CD4-positive, alpha-beta T cell treated with Interleukin-17A for 4 hours (primary cell): ENCODE results near the gene NOVA1.

Source experiments
- DNase-seq: peaks from one replicate; pipeline ENCODE4 v3.0.0-alpha.2; 2020; ENCODE audit warnings: mixed read lengths

Gene NOVA1

DNA sequence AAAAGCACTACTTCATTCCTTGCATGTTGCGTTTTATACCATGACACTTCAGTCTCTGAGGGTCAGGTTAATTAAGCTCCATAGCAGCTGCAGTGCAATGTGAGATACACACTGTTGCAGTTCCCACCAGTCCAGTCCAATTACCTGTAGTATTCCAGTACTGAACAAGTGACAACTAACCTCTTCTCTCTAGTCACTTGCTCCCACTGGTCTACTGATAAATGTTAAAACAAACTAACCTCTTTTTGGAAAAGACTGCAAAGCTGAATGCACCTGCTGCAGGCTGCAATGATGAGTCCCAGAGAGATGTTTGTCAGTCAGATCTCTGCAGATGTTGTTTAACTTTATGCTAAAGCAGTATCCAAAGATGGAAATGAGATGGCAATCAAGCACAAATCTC lies 7.9 kb downstream of the NOVA1 start:
- no peak for DNase-seq

DNA sequence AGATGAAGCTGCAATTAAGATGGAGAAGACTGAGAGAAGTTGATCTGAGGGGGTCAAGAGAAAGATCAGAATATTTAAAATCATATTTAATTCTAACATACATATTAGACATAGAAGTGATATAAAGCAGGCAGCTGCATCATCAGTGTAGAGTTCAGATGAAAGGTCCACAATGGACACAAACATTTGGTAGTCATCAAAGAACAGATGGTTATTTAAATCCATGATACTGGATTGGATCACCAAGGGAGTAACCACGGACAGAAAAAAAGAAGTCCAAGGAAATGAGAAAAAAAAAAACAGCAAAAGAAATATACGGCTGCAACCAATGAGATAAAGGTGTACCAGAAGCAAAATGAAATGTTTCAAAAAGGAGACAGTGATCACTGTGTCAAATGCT lies 20.1 kb downstream of the NOVA1 start:
- no peak for DNase-seq

DNA sequence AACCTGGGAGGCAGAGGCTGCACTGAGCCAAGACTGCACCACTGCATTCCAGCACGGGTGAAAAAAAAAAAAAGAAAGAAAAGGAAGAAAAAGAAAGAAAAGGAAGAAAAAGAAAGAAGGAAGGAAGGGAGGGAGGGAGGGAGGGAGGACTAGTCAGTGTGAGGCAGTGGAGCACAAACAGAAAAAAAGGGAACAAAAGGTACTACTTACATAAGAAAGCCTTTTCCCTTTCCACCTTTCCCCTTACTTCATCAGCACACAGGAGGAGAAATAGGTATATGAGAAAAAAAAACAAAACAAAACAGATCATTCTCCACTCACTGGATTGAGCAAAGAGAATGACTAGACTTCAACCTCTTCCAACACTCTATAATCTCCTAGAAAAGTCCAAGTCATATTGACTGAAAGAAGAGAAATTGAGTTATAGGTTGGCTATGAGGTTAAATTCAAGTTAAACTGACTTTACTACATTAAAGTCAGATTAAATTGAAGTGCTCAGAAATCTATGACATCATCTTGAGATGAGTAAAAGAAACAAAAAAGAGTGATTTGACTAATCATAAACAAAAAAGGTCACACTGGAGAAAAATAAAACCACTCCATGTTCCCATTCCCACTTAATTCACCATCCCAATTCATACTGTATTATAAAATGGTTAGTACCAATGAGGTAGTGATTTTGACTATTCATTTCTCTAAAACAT lies 43.6 kb downstream of the NOVA1 start:
- DNase-seq = no peak

DNA sequence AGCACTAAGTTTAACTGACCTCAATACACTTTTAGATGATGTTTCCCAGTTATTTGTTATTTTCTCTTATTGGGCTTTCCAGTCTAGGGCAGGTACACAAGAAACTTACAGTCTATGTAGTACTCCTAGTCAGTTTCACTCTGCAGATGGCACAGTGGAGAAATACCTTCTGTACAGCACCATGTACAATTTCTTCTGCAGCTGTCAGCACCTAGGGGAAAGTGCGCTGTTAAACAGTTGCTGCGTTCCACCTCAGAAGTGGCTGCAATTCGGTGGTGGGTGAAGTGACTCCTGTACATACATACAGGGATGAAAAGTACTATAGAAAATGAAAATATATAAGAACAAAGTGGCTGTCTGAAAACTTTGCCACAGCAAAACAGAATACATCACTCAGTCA lies 48.3 kb downstream of the NOVA1 start:
- DNase-seq = no peak

DNA sequence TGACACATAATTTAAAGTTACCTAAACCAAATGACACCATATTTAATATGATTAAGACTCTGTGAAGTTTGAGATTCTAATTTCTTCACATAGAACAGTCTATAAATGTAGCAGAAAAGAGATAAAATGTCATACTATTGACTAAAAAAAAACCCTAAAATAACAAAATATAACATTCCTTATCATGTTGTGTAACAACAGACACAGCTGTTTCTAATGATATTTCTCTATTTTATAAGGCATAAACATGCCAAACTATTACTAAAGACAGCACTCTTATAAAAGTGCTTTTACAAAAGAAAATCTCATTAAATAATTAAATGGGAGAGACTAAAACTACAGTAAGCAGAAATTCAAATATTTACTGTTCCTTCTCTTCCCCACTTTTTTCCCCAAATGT lies 49.4 kb downstream of the NOVA1 start:
- DNase-seq = no peak

DNA sequence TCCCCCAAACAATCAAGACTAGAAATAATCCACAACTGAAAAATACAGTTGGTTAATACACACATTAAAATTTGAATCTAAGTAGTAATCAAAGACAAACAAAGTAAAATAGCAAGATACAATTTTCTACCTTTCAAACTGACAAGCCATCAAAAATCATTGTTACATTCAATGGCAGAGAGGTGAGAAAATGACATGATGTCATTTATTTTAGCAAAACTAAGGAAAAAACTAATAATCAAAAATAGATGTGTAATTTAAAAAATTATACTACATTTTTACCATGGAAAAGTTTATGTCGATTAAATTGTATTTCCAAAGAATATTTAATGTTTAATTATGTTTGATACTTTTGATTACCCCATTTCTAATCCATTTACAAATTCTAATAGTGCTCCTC lies 59.7 kb downstream of the NOVA1 start:
- DNase-seq = no peak

DNA sequence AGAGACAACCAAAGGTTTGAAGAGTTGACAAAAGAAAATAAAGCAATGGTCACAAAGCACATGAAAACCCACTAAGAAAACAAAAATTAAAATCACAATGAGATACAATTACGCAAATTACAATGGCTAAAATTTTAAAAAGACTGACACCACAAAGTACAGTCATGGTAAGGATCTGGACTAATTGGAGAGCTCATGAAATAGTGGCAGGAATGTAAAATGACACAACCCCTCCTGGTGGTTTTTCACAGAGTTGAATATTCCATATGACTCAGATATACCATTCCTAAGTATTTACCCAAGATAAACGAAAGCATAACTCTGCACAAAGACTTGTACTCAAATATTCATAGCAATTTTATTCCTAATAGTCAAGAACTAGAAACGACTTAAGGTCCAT lies 65.9 kb downstream of the NOVA1 start:
- DNase-seq = no peak

DNA sequence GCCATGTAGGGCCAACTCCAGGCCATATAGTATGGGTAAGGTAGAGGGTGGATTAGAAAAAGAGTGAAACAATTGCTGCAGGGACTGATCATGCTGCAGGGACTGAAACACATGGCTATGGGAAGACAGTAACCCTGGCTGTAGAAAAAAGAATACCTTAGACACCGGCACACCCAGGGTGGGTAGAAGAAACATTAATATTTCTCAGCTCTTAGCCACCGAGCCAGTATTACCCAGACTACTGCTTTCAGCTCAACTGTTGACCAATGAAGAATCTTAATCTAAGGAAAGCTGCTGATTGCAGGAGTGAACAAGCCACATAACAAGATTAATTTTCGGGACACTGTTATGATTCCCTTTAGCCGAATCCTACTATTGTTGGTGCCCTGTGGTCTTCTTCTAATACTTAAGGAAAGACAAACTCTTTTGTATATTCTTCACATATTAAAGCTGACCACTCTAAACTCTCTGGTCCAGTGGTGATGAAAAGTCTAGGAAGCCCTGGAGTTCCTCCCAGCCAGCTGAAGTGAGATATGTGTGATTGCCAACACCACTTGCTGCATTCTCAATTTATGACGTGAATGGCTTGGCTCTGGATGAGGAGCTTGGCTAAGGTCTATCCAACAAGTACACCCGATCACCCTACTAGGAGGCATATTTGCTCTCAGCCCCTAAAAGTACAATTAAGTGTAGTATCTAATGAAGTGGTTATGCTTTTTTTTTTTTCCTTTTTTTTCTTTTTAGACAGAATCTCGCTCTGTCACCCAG lies 69.2 kb downstream of the NOVA1 start:
- no peak for DNase-seq

DNA sequence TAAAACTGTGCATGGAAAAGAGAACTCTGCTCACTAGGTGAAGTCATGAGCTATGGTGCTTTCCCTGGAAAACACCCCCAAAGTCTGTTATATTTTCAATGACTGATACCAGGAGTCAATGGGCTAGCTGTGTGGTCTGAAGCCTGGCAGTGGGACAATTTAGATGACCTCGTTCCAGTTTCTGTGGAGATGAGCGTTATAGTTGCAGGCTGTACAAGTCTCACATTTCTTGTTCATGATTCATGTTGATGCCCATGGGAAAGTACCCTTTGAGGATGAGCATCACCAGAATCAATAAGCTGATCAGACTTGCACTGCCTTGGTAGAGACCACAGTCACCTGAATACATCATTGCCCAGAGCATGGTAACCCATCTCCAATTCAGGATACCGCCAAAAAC lies 70.7 kb downstream of the NOVA1 start:
- DNase-seq = no peak

DNA sequence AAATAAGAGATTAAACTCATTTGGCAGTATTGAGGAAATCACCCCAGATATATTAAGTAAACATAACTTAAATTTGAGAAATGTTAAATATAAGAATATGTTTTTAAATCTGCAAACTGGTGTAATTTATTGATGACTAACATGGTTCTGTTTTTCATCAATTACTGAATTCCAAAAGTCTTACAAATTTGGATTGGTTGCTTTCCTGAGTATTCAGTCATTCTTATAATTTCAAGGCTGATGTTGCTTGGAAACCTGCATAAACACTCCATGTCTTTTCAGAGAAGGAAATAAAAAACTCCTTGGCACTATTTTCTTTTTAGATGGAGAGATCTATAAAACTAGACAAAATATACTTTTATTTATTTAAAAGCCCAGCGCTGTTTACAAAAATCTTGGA lies 71.7 kb downstream of the NOVA1 start:
- no peak for DNase-seq

DNA sequence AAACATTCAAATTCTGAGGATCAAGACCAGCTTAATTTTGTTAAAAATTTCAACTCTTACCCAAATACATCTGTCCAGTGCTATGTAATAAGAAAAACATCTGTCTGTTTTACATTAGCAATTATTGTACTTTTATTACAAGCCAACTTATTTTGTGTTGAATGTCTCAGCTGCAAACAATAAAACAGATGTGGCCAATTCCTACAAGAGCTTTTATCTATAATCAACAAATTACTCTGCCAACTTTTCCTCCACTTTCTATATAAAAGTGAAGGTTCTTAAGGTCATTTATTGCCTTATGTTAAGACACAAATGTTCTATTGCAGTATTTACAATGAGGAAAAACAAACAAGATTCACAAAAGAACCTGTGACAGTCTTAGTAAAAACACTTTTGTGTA lies 72.7 kb downstream of the NOVA1 start:
- no peak for DNase-seq

DNA sequence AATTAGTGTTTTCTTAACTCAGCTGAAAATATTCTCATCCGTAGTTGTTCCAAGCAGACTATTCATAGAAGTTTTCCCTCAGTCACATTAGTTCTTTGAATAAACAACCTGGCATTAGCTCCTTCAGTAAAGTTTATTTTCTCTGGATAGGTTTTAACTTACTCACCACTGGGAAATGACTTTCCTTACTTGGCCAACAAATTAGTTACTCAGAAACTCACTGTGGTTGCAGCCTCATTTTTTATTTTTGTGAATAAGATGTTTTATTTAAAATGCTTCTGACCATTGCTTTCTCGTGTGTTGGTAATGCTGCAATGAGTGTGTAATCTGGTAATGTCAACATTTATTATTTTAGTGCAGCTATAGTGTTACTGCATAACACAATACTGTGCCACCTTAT lies 74.9 kb downstream of the NOVA1 start:
- no peak for DNase-seq

DNA sequence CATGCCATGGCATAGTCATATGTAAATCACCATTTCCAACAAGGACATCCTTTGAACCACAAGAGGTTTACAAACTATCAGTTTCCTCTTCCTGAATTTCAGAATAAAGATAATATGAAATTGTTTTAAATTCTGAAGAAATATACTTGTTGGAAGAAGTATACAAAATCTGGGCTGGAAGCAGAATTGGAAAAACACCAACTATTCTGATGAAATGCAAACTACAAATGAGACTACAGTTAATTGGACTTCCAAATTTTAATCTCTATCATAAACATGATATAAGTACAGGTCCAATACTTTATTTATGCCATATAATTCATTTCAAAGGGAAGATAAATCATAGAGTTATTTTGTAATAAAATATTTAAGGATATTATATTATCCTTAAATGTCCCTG lies 80.1 kb downstream of the NOVA1 start:
- no peak for DNase-seq

DNA sequence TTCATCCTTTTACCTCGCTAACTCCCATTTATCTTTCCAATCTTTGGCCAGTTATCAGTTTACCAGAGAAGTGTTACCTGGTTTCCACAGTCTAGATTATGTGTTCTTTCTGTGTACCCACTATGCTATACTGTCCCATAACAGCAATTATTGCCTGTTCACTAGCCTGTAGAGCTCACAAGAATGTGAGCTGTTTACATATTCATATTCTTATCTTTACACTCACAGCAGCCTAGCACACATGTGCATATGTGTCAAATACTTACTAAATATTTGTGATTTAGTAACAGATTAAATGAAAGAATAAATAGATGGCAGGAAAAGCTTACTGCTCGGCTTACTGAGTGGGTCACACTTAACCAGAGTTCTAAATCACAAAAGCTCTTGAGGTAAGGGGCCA lies 97.8 kb downstream of the NOVA1 start:
- DNase-seq = no peak

DNA sequence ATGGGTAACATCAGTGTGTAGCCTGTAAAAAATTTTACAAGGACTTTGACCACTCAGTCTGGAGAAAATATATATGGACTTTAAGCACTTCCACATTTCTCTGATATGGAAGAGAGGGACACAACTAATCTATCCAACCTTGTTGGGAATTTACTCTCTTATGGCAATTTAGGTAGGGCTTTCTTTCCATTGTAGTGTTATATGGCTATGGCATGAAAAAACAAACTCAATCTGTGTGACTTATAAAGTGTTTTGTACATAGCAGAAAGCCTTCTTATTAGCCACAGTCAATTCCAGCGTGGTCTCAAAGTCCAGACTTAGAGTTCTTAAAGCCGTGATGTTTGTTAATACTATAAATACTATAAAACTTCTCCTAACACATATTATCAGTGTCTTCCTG lies 98.3 kb downstream of the NOVA1 start:
- no peak for DNase-seq

DNA sequence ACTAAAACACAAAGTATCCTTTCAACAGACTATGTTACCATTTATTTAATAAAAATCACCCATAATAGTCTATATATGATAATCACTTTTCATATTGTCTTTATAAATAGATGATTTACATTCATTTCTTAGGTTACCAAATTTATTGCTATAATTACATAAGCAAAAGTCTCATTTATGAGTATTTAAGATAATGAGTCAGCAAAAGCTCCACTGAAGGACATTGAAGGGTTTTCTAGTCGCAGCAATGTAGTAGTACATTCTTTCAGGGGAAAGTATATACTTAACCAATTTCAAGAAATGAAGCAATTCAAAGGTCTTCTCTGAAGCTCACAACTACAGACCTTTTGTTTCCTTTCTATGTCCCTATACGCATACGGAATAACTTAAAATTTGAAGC lies 110.9 kb downstream of the NOVA1 start:
- no peak for DNase-seq

DNA sequence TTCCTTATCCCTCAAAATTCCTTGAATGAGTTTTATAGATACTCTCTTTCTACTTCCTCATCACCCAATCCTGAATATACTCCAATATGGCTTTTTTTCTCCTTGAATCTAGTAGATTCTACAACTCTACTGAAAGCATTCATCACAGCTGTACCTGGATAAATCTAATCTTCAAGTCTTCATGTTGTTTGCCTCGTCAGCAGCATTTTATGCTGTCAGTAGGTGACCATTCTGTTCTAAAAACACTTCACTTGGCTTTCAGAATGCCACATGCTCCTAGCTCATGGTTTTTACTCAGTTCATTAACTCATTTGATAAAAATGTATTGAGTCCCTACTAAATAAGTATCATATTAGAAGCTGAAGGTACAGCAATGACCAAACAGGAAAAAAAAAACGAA lies 113.3 kb downstream of the NOVA1 start:
- DNase-seq = no peak

DNA sequence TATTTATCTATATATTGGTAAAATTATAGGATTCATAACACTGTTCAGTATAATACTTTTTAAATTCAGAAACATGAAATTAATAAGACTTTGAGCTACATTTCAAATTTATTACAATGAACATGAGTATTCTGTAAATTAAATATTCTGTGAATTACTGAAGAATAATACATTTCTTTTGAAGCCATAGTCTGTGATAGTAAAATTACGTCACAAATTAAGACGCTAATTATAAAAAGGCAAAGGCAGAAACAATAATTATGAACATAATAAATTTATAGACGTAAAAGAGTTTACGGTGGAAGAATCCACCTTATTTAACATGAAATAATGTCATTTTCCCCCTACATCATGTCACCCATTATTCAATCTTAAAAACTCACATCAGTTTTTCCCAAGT lies 118.9 kb downstream of the NOVA1 start:
- no peak for DNase-seq

DNA sequence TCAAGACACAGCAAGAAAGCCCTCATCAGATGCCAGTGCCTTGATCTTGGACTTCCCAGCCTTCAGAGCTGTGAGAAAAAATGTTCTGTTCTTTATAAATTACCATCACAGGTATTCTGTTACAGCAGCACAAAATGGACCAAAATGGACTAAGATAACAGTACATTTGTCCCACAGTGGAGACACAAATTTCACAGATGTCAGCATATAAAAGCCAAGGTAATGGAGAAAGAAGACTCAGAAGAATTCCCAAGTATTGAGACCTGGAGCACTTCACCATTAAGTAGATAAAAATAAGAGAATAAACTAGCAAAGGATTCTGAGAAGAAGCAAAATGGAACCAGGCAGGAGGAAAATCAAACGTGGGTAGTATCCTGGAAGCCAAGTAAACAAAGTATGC lies 131.0 kb downstream of the NOVA1 start:
- DNase-seq = no peak

DNA sequence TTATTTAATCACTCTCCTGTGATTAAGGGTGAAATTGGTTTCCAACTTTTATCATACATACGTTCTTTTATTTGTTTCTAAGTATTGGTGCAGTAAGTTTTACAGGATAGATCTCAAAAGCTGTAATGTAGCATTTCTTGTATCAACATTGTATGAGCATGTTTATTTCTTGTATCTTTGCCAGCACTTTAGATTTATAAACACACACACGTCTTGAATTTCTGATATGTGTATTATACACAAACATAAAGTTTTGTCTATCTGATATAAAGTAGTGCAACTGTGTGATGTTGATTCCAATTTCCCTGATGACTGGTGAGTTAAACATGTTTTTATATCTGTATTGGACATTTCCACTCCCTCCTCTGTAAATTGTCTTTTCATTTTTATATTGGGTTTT lies 134.7 kb downstream of the NOVA1 start:
- DNase-seq = no peak

DNA sequence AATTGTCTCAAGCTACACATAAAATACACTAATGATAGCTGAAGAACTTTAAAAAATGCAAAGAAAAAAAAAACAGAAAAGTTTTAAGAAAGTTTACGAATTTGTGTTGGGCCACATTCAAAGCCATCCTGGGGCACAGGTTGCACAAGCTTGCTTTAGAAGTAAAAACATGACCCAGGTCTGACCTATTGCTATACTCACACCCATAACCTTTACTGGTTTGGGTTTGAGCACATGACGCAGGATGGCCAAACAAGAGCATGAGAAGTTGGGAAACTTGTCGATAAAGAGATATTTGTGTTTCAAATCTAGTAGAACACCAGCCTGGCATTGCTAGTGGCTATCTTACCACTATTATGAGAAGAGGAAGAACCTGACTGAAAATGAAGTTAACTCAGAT lies 143.7 kb downstream of the NOVA1 start:
- no peak for DNase-seq

DNA sequence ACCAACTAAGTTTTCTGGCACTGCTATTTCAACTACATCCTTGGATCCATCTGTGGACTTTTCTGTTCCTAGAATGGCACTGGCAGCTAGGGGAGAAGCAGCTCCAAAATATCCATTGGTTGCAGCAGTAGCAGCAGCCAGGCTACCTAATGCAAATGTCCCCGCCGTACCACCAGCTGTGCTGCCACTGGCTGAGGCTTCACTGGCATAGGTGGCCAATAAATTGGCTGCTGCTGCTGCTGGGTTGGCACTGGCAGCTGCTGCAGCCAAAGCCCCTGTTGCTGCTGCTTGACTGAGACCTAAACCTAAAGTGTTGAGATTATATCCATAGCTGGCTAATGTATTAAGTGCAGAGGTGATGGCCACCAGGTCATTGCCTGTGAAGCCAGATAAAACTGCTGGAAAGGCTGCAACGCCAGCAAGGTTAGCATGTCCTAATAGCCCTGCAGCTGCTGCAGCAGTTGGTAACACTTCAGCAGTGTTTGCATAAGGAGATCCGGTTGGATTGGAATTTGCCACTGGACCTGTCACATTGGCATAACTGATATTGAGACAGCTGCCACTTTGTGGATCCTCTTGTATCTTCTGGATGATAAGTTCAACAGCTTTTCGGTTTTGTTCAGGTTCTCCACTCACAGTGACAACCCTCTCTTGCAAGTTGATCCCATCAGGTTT lies 149.5 kb downstream of the NOVA1 start:
- DNase-seq = no peak

DNA sequence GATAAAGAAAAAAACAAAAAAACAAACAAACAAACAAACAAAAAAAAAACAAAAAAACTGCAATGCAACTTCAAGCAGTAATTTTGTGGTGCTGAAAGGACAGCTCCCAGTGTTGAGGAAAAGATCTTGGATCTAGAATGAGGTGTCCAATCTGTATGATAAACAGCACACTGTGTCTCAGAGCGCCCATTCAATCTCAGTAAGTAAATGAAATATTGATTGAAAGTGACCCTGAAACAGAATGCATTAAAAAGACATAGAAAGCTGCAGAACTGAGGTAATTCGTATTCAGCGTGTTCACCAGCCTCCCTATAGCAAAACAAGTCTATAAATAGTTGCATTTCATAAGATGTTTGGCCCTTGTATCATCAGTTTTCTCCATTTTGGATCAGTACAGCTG lies 153.0 kb downstream of the NOVA1 start:
- no peak for DNase-seq

DNA sequence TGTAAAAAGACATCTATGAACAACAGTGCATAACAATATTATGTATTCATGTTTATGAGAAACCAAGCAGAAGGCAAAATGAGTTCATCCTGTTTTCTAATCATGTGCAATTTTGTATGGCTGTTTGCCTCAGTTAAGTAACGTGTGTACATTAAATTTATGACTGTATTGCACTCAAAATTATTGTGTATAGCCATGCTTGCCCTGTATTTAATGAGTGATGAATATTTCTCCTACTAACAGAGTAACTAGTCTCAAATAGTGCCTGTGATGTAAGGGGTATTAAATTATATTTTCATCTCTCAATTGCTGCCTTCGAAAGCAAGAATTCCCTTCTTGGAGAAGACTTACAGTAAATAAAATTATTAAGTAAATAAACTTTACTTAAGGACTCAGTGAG lies 154.2 kb downstream of the NOVA1 start:
- DNase-seq = no peak
